Retina (tissue), 1 donor: Measurements from ENCODE around the gene MRPL38.

Experiments used
- DNase-seq: peaks from one replicate; pipeline ENCODE4 v3.0.0-alpha.2; 2016

MRPL38 gene

GRCh38 chr17:75849724-75850123, 55.0 kb downstream of the MRPL38 start:
- no peak for DNase-seq

- no peak for DNase-seq
Observed at GRCh38 chr17:75849279-75849646, 55.4 kb downstream of the MRPL38 start.
